CD14-positive monocyte (primary cell): ENCODE measurements around the gene SCARB2. TPM values are rescaled to one million over a fixed set of nuclear protein-coding genes. Genes with fewer than 3 reads are reported as not detected.
A peak's percentile ranks its signal among the peaks of the same experiment; 100 is the strongest.

Experiments used
- DNase-seq, 3 donors: peaks; one replicate each; pipeline ENCODE4 v3.0.0-alpha.2; 2011 to 2022
- H2AFZ ChIP-seq: 2 replicates; pipeline ENCODE4 v1.6.0; 2012; ENCODE audit warnings: mild to moderate bottlenecking, low read depth, low read length, inconsistent platforms; ENCODE audit not compliant: insufficient read depth, poor library complexity, severe bottlenecking
- H3K27ac ChIP-seq, 2 donors: 1 replicate in 1 of 2; 2 replicates in 1 of 2; pipeline ENCODE4 v1.5.1; 2012 to 2013; ENCODE audit warnings: low read length in 2 of 2, control low read depth in 1 of 2, inconsistent platforms in 1 of 2, low read depth in 1 of 2, mild to moderate bottlenecking in 1 of 2
- H3K27me3 ChIP-seq, 2 donors: one replicate each; pipeline versions ENCODE4 v1.6.0 to v1.6.1; 2011 to 2013; ENCODE audit warnings: low read length in 2 of 2; ENCODE audit not compliant: control insufficient read depth in 2 of 2, insufficient read depth in 2 of 2
- H3K36me3 ChIP-seq, 2 donors: replicated peaks in 1 of 2; 1 replicate in 1 of 2; 2 replicates in 1 of 2; pipeline versions ENCODE4 v1.5.1 to v1.6.1; 2012 to 2013; ENCODE audit warnings: low read length in 2 of 2, control low read depth in 1 of 2, inconsistent platforms in 1 of 2, mild to moderate bottlenecking in 1 of 2; ENCODE audit not compliant: insufficient read depth in 2 of 2, control insufficient read depth in 1 of 2
- H3K4me1 ChIP-seq, 2 donors: 1 replicate in 1 of 2; 2 replicates in 1 of 2; pipeline versions ENCODE4 v1.5.1 to v1.6.1; 2012 to 2013; ENCODE audit warnings: low read length in 2 of 2, control low read depth in 1 of 2, inconsistent platforms in 1 of 2, mild to moderate bottlenecking in 1 of 2, moderate library complexity in 1 of 2; ENCODE audit not compliant: insufficient read depth in 2 of 2, control insufficient read depth in 1 of 2
- H3K4me2 ChIP-seq: replicated peaks from 2 replicates; pipeline ENCODE3; 2012; ENCODE audit warnings: low read length, moderate library complexity, mild to moderate bottlenecking; ENCODE audit not compliant: poor library complexity, severe bottlenecking; ENCODE audit errors: extremely low read depth
- H3K4me3 ChIP-seq, 3 experiments: fragments of 200-600 bp in 1 of 3; sonication (generic) in 1 of 3; replicated peaks in 1 of 3; 1 replicate in 2 of 3; 2 replicates in 1 of 3; pipeline ENCODE4 v1.5.1; 2011 to 2013; ENCODE audit warnings: low read length in 3 of 3, mild to moderate bottlenecking in 3 of 3, control low read depth in 2 of 3, low read depth in 2 of 3, inconsistent platforms in 1 of 3, moderate library complexity in 1 of 3
- H3K79me2 ChIP-seq: 2 replicates; pipeline ENCODE4 v1.6.0; 2012; ENCODE audit warnings: mild to moderate bottlenecking, control low read depth, inconsistent platforms, low read length, moderate library complexity; ENCODE audit not compliant: insufficient read depth
- H3K9ac ChIP-seq: 2 replicates; pipeline ENCODE4 v1.6.0; 2017; ENCODE audit warnings: low read length, mild to moderate bottlenecking; ENCODE audit not compliant: insufficient read depth, poor library complexity, severe bottlenecking
- H3K9me3 ChIP-seq, 2 donors: replicated peaks in 1 of 2; 1 replicate in 1 of 2; 2 replicates in 1 of 2; pipeline versions ENCODE4 v1.5.1 to v1.6.1; 2012 to 2013; ENCODE audit warnings: low read length in 2 of 2, control low read depth in 1 of 2; ENCODE audit not compliant: control insufficient read depth in 1 of 2, insufficient read depth in 1 of 2
- H4K20me1 ChIP-seq: 2 replicates; pipeline ENCODE4 v1.6.0; 2012; ENCODE audit warnings: mild to moderate bottlenecking, low read length, control low read depth, moderate library complexity; ENCODE audit not compliant: insufficient read depth
- H3K27ac Mint-ChIP-seq, 7 donors: one replicate each; pipeline ENCODE4 v1.8.0; 2020; ENCODE audit warnings: mild to moderate bottlenecking in 7 of 7, mixed read lengths in 7 of 7, moderate library complexity in 6 of 7, inconsistent platforms in 2 of 7
- H3K27me3 Mint-ChIP-seq, 3 donors: one replicate each; pipeline ENCODE4 v1.8.0; 2021 to 2022; ENCODE audit warnings: low read depth in 3 of 3, mild to moderate bottlenecking in 3 of 3, mixed read lengths in 3 of 3, moderate library complexity in 3 of 3, inconsistent platforms in 1 of 3
- H3K36me3 Mint-ChIP-seq, 2 donors: one replicate each; pipeline ENCODE4 v1.8.0; 2020; ENCODE audit warnings: mixed read lengths in 2 of 2, inconsistent platforms in 1 of 2, mild to moderate bottlenecking in 1 of 2
- H3K4me1 Mint-ChIP-seq: one replicate; pipeline ENCODE4 v1.8.0; 2020; ENCODE audit warnings: mild to moderate bottlenecking, mixed read lengths
- H3K4me3 Mint-ChIP-seq, 2 donors: one replicate each; pipeline ENCODE4 v1.8.0; 2020; ENCODE audit warnings: mild to moderate bottlenecking in 2 of 2, mixed read lengths in 2 of 2, moderate library complexity in 1 of 2
- H3K9me3 Mint-ChIP-seq, 7 donors: one replicate each; pipeline ENCODE4 v1.8.0; 2020 to 2022; ENCODE audit warnings: mixed read lengths in 7 of 7, mild to moderate bottlenecking in 6 of 7, moderate library complexity in 6 of 7, inconsistent platforms in 2 of 7
- WGBS: methylation state at CpG from one replicate; pipeline ENCODE4 v1.1.5; 2013; ENCODE audit warnings: missing lambda C conversion rate; ENCODE audit not compliant: insufficient coverage; 5-methylcytosine and 5-hydroxymethylcytosine counted together
- intact Hi-C, 2 donors: fragments of 100-400 bp; cut with micrococcal nuclease; formaldehyde crosslinking; loops; one replicate each; pipeline versions ENCODE4 v1.15.0 to v1.15.1; 2023
- polyA plus RNA-seq, 3 donors: library from polyadenylated mRNA; depleted of rRNA in 1 of 3; unstranded in 2 of 3; stranded (reverse) in 1 of 3; fragments of 300-500 nt in 2 of 3; fragments of >200 nt in 1 of 3; fragmentation: Illumina TruSeq in 2 of 3; gene quantifications; 1 replicate in 2 of 3; 2 replicates in 1 of 3; pipeline ENCODE4 v1.2.3, GENCODE V29; 2012 to 2021
- TF ChIP-seq, protein P1 (sequence below): fragments of 200-600 bp; IDR thresholded peaks from one replicate; pipeline ENCODE4 v1.8.0; 2022; ENCODE audit warnings: antibody characterized with exemption, mild to moderate bottlenecking

Gene SCARB2
- polyA plus RNA-seq, 3 donors = 36.8 to 73.0 (median 53.5) TPM

DNA sequence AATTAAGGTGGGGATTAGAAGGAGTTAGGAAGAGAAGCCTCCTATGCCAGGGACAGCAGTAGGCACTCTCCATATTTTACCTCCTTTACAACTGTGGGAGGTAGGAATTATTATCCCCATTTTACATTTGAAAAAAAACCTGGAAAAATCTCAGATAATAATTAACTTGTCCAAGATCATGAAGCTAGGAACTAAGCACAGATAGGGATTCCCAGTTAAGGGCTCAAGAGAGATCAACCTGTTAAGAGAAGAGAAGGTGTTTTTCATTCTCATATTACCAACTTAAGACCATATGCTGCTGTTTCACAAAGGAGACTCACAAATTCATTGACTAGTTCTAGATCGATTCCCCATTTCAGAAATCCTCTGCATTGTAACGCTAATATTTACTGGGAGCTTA is 21.8 kb upstream of the SCARB2 start:
- no peaks in the 10 kb centered on the region for H3K27me3 ChIP-seq
- H4K20me1 ChIP-seq = no peaks in the 10 kb centered on the region
- no CpG with 5 or more reads among the region's 2 CpGs for WGBS
- Mint-ChIP-seq H3K4me3 (no peak overlapping the region), H3K27me3 (peaks cover under 1 to 3% (median 2%) of the 10 kb centered on the region in 3 donors), H3K27ac (no peak overlapping the region), H3K9me3 (peaks cover 3 to 18% (median 14%) of the 10 kb centered on the region in 7 donors), H3K4me1 (peaks cover 4% of the 10 kb centered on the region), H3K36me3 (no peaks in the 10 kb centered on the region)
- no peak overlapping the region for H3K4me2 ChIP-seq
- no peaks in the 10 kb centered on the region for H3K36me3 ChIP-seq
- peaks cover 0 to 6% of the 10 kb centered on the region in 2 donors for H3K9me3 ChIP-seq
- no peak overlapping the region for H3K9ac ChIP-seq
- no peak overlapping the region for H3K4me3 ChIP-seq
- no peak overlapping the region for H2AFZ ChIP-seq
- no peak for DNase-seq
- H3K79me2 ChIP-seq = no peaks in the 10 kb centered on the region
- no peak overlapping the region for H3K27ac ChIP-seq
- no peaks in the 10 kb centered on the region for H3K4me1 ChIP-seq
- intact Hi-C loops = no loop called here
- TF ChIP-seq, protein P1, sequence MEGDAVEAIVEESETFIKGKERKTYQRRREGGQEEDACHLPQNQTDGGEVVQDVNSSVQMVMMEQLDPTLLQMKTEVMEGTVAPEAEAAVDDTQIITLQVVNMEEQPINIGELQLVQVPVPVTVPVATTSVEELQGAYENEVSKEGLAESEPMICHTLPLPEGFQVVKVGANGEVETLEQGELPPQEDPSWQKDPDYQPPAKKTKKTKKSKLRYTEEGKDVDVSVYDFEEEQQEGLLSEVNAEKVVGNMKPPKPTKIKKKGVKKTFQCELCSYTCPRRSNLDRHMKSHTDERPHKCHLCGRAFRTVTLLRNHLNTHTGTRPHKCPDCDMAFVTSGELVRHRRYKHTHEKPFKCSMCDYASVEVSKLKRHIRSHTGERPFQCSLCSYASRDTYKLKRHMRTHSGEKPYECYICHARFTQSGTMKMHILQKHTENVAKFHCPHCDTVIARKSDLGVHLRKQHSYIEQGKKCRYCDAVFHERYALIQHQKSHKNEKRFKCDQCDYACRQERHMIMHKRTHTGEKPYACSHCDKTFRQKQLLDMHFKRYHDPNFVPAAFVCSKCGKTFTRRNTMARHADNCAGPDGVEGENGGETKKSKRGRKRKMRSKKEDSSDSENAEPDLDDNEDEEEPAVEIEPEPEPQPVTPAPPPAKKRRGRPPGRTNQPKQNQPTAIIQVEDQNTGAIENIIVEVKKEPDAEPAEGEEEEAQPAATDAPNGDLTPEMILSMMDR = no peak

DNA sequence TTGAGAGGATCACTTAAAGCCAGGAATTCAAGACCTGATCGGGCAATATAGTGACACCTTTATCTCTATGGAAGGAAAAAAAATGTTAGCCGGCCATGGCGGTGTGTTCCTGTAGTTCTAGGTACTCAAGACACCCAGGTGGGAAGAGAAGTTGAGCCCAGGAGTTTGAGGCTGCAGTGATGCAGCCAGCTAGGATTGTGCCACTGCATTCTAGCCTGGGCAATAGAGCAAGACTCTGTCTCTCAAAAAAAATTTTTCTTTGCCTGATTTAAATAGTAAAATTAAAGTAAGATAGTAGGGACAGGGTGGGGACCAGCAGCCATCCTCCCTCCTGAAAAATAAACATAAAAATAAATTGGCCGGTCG is 21.0 kb upstream of the SCARB2 start:
- H3K9ac ChIP-seq = no peak overlapping the region
- H3K4me1 ChIP-seq = no peaks in the 10 kb centered on the region
- H2AFZ ChIP-seq = peak overlapping the region; percentile 58
- peak overlapping the region in 2 of 3 experiments; percentile 1 to 52 for H3K4me3 ChIP-seq
- peaks cover 0 to 12% of the 10 kb centered on the region in 2 donors for H3K9me3 ChIP-seq
- Mint-ChIP-seq H3K4me1 (peaks cover 4% of the 10 kb centered on the region), H3K27me3 (no peaks in the 10 kb centered on the region), H3K36me3 (no peaks in the 10 kb centered on the region), H3K9me3 (peaks cover 4 to 13% (median 7%) of the 10 kb centered on the region in 7 donors), H3K4me3 (peak overlapping the region in 1 of 2 donors; percentile 76), H3K27ac (no peak overlapping the region)
- TF ChIP-seq, protein P1 = no peak
- WGBS = 100% methylated on average over 2 of the region's 5 CpGs
- H3K4me2 ChIP-seq = peak overlapping the region; percentile 50
- no peaks in the 10 kb centered on the region for H3K27me3 ChIP-seq
- DNase-seq = no peak
- no peaks in the 10 kb centered on the region for H3K36me3 ChIP-seq
- H3K79me2 ChIP-seq = no peaks in the 10 kb centered on the region
- H4K20me1 ChIP-seq = no peaks in the 10 kb centered on the region
- H3K27ac ChIP-seq = peak overlapping the region in 1 of 2 donors; percentile 12
- intact Hi-C loops = no loop called here
